ENCODE measurements around the gene BEX3.
"Not testable (repeated sequence)": the region's sequence is repeated elsewhere in the genome, so short reads cannot be mapped to it uniquely, and the experiment has no call there.

- not testable (repeated sequence) for TF ChIP-seq EZH2 (IDR thresholded peaks at IDR 0.05; ENCODE audit: low read length, missing control alignments)
- TF ChIP-seq, protein P1, sequence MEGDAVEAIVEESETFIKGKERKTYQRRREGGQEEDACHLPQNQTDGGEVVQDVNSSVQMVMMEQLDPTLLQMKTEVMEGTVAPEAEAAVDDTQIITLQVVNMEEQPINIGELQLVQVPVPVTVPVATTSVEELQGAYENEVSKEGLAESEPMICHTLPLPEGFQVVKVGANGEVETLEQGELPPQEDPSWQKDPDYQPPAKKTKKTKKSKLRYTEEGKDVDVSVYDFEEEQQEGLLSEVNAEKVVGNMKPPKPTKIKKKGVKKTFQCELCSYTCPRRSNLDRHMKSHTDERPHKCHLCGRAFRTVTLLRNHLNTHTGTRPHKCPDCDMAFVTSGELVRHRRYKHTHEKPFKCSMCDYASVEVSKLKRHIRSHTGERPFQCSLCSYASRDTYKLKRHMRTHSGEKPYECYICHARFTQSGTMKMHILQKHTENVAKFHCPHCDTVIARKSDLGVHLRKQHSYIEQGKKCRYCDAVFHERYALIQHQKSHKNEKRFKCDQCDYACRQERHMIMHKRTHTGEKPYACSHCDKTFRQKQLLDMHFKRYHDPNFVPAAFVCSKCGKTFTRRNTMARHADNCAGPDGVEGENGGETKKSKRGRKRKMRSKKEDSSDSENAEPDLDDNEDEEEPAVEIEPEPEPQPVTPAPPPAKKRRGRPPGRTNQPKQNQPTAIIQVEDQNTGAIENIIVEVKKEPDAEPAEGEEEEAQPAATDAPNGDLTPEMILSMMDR (conservative IDR thresholded peaks at IDR 0.05 in 1 of 2, IDR thresholded peaks at IDR 0.05 in 1 of 2; ENCODE audit: low read depth in 1 of 2, low read length in 2 of 2) = not testable (repeated sequence)
These were observed 16.7 kb upstream of the BEX3 start for GRCh38 chrX:103359605-103360004.
